Progenitor cell of endocrine pancreas (in vitro differentiated cells): ENCODE measurements around the gene NCAPG2. TPM values are rescaled to one million over a fixed set of nuclear protein-coding genes. Genes with fewer than 3 reads are reported as not detected.

Source experiments
- DNase-seq: peaks from one replicate; pipeline ENCODE4 v3.0.0; 2021; ENCODE audit warnings: low spot score; ENCODE audit not compliant: unreplicated experiment
- H3K27ac Mint-ChIP-seq: 2 replicates; pipeline ENCODE4 v1.8.0; 2021; ENCODE audit warnings: mild to moderate bottlenecking, moderate library complexity, mixed read lengths
- H3K27me3 Mint-ChIP-seq: 2 replicates; pipeline ENCODE4 v1.8.0; 2021; ENCODE audit warnings: mixed read lengths
- H3K36me3 Mint-ChIP-seq: 2 replicates; pipeline ENCODE4 v1.8.0; 2022; ENCODE audit warnings: mixed read lengths; ENCODE audit not compliant: insufficient read depth
- H3K4me1 Mint-ChIP-seq: 2 replicates; pipeline ENCODE4 v1.8.0; 2021; ENCODE audit warnings: low read depth, mixed read lengths
- H3K4me3 Mint-ChIP-seq: 2 replicates; pipeline ENCODE4 v1.8.0; 2021; ENCODE audit warnings: low read depth, mild to moderate bottlenecking, moderate library complexity, mixed read lengths
- H3K9me3 Mint-ChIP-seq: 2 replicates; pipeline ENCODE4 v1.8.0; 2021; ENCODE audit warnings: low read depth, mixed read lengths
- CTCF ChIP-seq: fragments of 200-600 bp; sonication (generic); IDR thresholded peaks from one replicate; pipeline ENCODE4 v1.5.0; 2021; ENCODE audit warnings: antibody characterized with exemption, mild to moderate bottlenecking; ENCODE audit not compliant: unreplicated experiment
- total RNA-seq: library from RNA; stranded (reverse); gene quantifications from 2 replicates; pipeline ENCODE4 v1.2.1, GENCODE V29; 2021

Gene NCAPG2
- total RNA-seq, 1 donor from 2014 or later = 28.3 TPM

GRCh38 chr7:158744070-158744469, 39.5 kb upstream of the NCAPG2 start:
- Mint-ChIP-seq H3K9me3 (no peaks in the 10 kb centered on the region), H3K27ac (no peak overlapping the region), H3K36me3 (peaks cover 18% of the 10 kb centered on the region), H3K4me1 (no peaks in the 10 kb centered on the region), H3K4me3 (no peak overlapping the region), H3K27me3 (no peaks in the 10 kb centered on the region)
- DNase-seq = no peak
- TF ChIP-seq CTCF = no peak

- TF ChIP-seq CTCF = no peak
- H3K4me1 Mint-ChIP-seq = no peaks in the 10 kb centered on the region
- no peaks in the 10 kb centered on the region for H3K9me3 Mint-ChIP-seq
- H3K27ac Mint-ChIP-seq = no peak overlapping the region
- H3K27me3 Mint-ChIP-seq = no peaks in the 10 kb centered on the region
- peaks cover 22% of the 10 kb centered on the region for H3K36me3 Mint-ChIP-seq
- no peak for DNase-seq
- H3K4me3 Mint-ChIP-seq = no peak overlapping the region
These were observed 38.6 kb upstream of the NCAPG2 start for GRCh38 chr7:158743219-158743618.

GRCh38 chr7:158742065-158742821, 37.6 kb upstream of the NCAPG2 start:
- no peak for DNase-seq
- Mint-ChIP-seq H3K36me3 (peaks cover 23% of the 10 kb centered on the region), H3K4me1 (no peaks in the 10 kb centered on the region), H3K27me3 (no peaks in the 10 kb centered on the region), H3K27ac (no peak overlapping the region), H3K4me3 (no peak overlapping the region), H3K9me3 (no peaks in the 10 kb centered on the region)
- no peak for TF ChIP-seq CTCF

GRCh38 chr7:158741294-158741666, 36.7 kb upstream of the NCAPG2 start:
- Mint-ChIP-seq H3K36me3 (peaks cover 21% of the 10 kb centered on the region), H3K4me3 (no peak overlapping the region), H3K27me3 (no peaks in the 10 kb centered on the region), H3K4me1 (no peaks in the 10 kb centered on the region), H3K27ac (no peak overlapping the region), H3K9me3 (no peaks in the 10 kb centered on the region)
- no peak for DNase-seq
- TF ChIP-seq CTCF = no peak

- no peak overlapping the region for H3K4me3 Mint-ChIP-seq
- H3K27ac Mint-ChIP-seq = no peak overlapping the region
- no peak for TF ChIP-seq CTCF
- peaks cover 21% of the 10 kb centered on the region for H3K36me3 Mint-ChIP-seq
- no peaks in the 10 kb centered on the region for H3K4me1 Mint-ChIP-seq
- no peaks in the 10 kb centered on the region for H3K9me3 Mint-ChIP-seq
- H3K27me3 Mint-ChIP-seq = no peaks in the 10 kb centered on the region
- DNase-seq = no peak
These were observed 36.2 kb upstream of the NCAPG2 start for GRCh38 chr7:158740657-158741293.
